Measurements from ENCODE around the gene RAB44.

RAB44 gene

GRCh38 chr6:36756786-36757185 lies 59.2 kb downstream of the RAB44 start:
- Histone ChIP-seq H3K4ac (ENCODE audit: low read depth in 1 of 2, low read length in 2 of 2) (no peak overlapping the region), H3K23ac (ENCODE audit: low read length in 2 of 2) (no peak overlapping the region), H2BK12ac (ENCODE audit: low read length in 2 of 2) (no peak overlapping the region), H3K27me3 (ENCODE audit: control insufficient read depth in 1 of 2, insufficient read depth in 1 of 2, low read length in 2 of 2) (peaks cover 7 to 15% of the 10 kb centered on the region in 2 experiments), H3K9me3 (ENCODE audit: control insufficient read depth, low read length) (no peaks in the 10 kb centered on the region), H3K18ac (ENCODE audit: low read depth in 1 of 2, low read length in 2 of 2) (no peak overlapping the region), H2BK5ac (ENCODE audit: low read depth, low read length, poor library complexity, severe bottlenecking) (no peak overlapping the region), H3K14ac (ENCODE audit: low read length in 2 of 2) (no peak overlapping the region), H3K79me1 (replicated peaks; ENCODE audit: low read length, poor library complexity, severe bottlenecking) (no peaks in the 10 kb centered on the region), H4K8ac (ENCODE audit: low read length) (no peak overlapping the region), H2AFZ (ENCODE audit: low read depth, low read length) (no peak overlapping the region), H4K91ac (ENCODE audit: low read length) (no peak overlapping the region), H3K4me2 (ENCODE audit: low read length, poor library complexity, severe bottlenecking) (no peak overlapping the region), H2BK15ac (ENCODE audit: low read depth, poor library complexity, severe bottlenecking) (no peak overlapping the region), H3K9ac (ENCODE audit: low read length) (no peak overlapping the region), H3K4me1 (ENCODE audit: control insufficient read depth, insufficient read depth, low read depth, low read length) (peaks cover 8% of the 10 kb centered on the region), H2AK5ac (ENCODE audit: low read length, severe bottlenecking) (no peak overlapping the region), H3K4me3 (ENCODE audit: insufficient read depth in 1 of 2, low read depth in 1 of 2, low read length in 2 of 2) (no peak overlapping the region), H3K27ac (ENCODE audit: low read length, poor library complexity, severe bottlenecking) (no peak overlapping the region), H2BK120ac (ENCODE audit: low read depth, low read length) (no peak overlapping the region), H3K36me3 (ENCODE audit: control insufficient read depth in 1 of 2, insufficient read depth in 2 of 2, low read depth in 1 of 2, low read length in 2 of 2) (no peaks in the 10 kb centered on the region)
- 90% methylated on average over 7 of the region's 8 CpGs for WGBS
- DNase-seq: no peak

GRCh38 chr6:36757206-36757605 lies 59.6 kb downstream of the RAB44 start:
- Histone ChIP-seq H2BK120ac (ENCODE audit: low read depth, low read length) (no peak overlapping the region), H3K9ac (ENCODE audit: low read length) (no peak overlapping the region), H3K27me3 (ENCODE audit: control insufficient read depth in 1 of 2, insufficient read depth in 1 of 2, low read length in 2 of 2) (peaks cover 9 to 16% of the 10 kb centered on the region in 2 experiments), H2BK5ac (ENCODE audit: low read depth, low read length, poor library complexity, severe bottlenecking) (no peak overlapping the region), H3K14ac (ENCODE audit: low read length in 2 of 2) (no peak overlapping the region), H3K27ac (ENCODE audit: low read length, poor library complexity, severe bottlenecking) (no peak overlapping the region), H2BK12ac (ENCODE audit: low read length in 2 of 2) (no peak overlapping the region), H3K18ac (ENCODE audit: low read depth in 1 of 2, low read length in 2 of 2) (no peak overlapping the region), H3K4me1 (ENCODE audit: control insufficient read depth, insufficient read depth, low read depth, low read length) (peaks cover 6% of the 10 kb centered on the region), H4K91ac (ENCODE audit: low read length) (no peak overlapping the region), H3K9me3 (ENCODE audit: control insufficient read depth, low read length) (no peaks in the 10 kb centered on the region), H3K4me3 (ENCODE audit: insufficient read depth in 1 of 2, low read depth in 1 of 2, low read length in 2 of 2) (no peak overlapping the region), H3K79me1 (replicated peaks; ENCODE audit: low read length, poor library complexity, severe bottlenecking) (no peaks in the 10 kb centered on the region), H2AFZ (ENCODE audit: low read depth, low read length) (no peak overlapping the region), H2BK15ac (ENCODE audit: low read depth, poor library complexity, severe bottlenecking) (no peak overlapping the region), H2AK5ac (ENCODE audit: low read length, severe bottlenecking) (no peak overlapping the region), H3K36me3 (ENCODE audit: control insufficient read depth in 1 of 2, insufficient read depth in 2 of 2, low read depth in 1 of 2, low read length in 2 of 2) (no peaks in the 10 kb centered on the region), H3K4ac (ENCODE audit: low read depth in 1 of 2, low read length in 2 of 2) (no peak overlapping the region), H4K8ac (ENCODE audit: low read length) (no peak overlapping the region), H3K4me2 (ENCODE audit: low read length, poor library complexity, severe bottlenecking) (no peak overlapping the region), H3K23ac (ENCODE audit: low read length in 2 of 2) (no peak overlapping the region)
- no peak for DNase-seq
- WGBS: 71% methylated on average over 4 of the region's 4 CpGs

GRCh38 chr6:36757943-36758508 lies 60.4 kb downstream of the RAB44 start:
- Histone ChIP-seq H3K18ac (ENCODE audit: low read depth in 1 of 2, low read length in 2 of 2) (no peak overlapping the region), H3K4me3 (ENCODE audit: insufficient read depth in 1 of 2, low read depth in 1 of 2, low read length in 2 of 2) (no peak overlapping the region), H2BK12ac (ENCODE audit: low read length in 2 of 2) (no peak overlapping the region), H3K9me3 (ENCODE audit: control insufficient read depth, low read length) (no peaks in the 10 kb centered on the region), H3K4me1 (ENCODE audit: control insufficient read depth, insufficient read depth, low read depth, low read length) (peaks cover under 1% of the 10 kb centered on the region), H2AK5ac (ENCODE audit: low read length, severe bottlenecking) (no peak overlapping the region), H3K23ac (ENCODE audit: low read length in 2 of 2) (no peak overlapping the region), H3K79me1 (replicated peaks; ENCODE audit: low read length, poor library complexity, severe bottlenecking) (no peaks in the 10 kb centered on the region), H2BK5ac (ENCODE audit: low read depth, low read length, poor library complexity, severe bottlenecking) (no peak overlapping the region), H3K27ac (ENCODE audit: low read length, poor library complexity, severe bottlenecking) (no peak overlapping the region), H3K14ac (ENCODE audit: low read length in 2 of 2) (no peak overlapping the region), H3K36me3 (ENCODE audit: control insufficient read depth in 1 of 2, insufficient read depth in 2 of 2, low read depth in 1 of 2, low read length in 2 of 2) (no peaks in the 10 kb centered on the region), H3K9ac (ENCODE audit: low read length) (no peak overlapping the region), H2BK15ac (ENCODE audit: low read depth, poor library complexity, severe bottlenecking) (no peak overlapping the region), H2AFZ (ENCODE audit: low read depth, low read length) (no peak overlapping the region), H4K91ac (ENCODE audit: low read length) (no peak overlapping the region), H2BK120ac (ENCODE audit: low read depth, low read length) (no peak overlapping the region), H3K4me2 (ENCODE audit: low read length, poor library complexity, severe bottlenecking) (no peak overlapping the region), H3K27me3 (ENCODE audit: control insufficient read depth in 1 of 2, insufficient read depth in 1 of 2, low read length in 2 of 2) (peaks cover 12 to 24% of the 10 kb centered on the region in 2 experiments), H4K8ac (ENCODE audit: low read length) (no peak overlapping the region), H3K4ac (ENCODE audit: low read depth in 1 of 2, low read length in 2 of 2) (no peak overlapping the region)
- DNase-seq: no peak
- 74% methylated on average over 6 of the region's 6 CpGs for WGBS

- 61% methylated on average over 14 of the region's 15 CpGs for WGBS
- Histone ChIP-seq H3K9ac (ENCODE audit: low read length) (no peak overlapping the region), H3K4me1 (ENCODE audit: control insufficient read depth, insufficient read depth, low read depth, low read length) (no peaks in the 10 kb centered on the region), H3K18ac (ENCODE audit: low read depth in 1 of 2, low read length in 2 of 2) (no peak overlapping the region), H2BK5ac (ENCODE audit: low read depth, low read length, poor library complexity, severe bottlenecking) (no peak overlapping the region), H3K36me3 (ENCODE audit: control insufficient read depth in 1 of 2, insufficient read depth in 2 of 2, low read depth in 1 of 2, low read length in 2 of 2) (no peaks in the 10 kb centered on the region), H3K27me3 (ENCODE audit: control insufficient read depth in 1 of 2, insufficient read depth in 1 of 2, low read length in 2 of 2) (peaks cover 12 to 25% of the 10 kb centered on the region in 2 experiments), H2BK15ac (ENCODE audit: low read depth, poor library complexity, severe bottlenecking) (no peak overlapping the region), H2BK12ac (ENCODE audit: low read length in 2 of 2) (no peak overlapping the region), H4K8ac (ENCODE audit: low read length) (no peak overlapping the region), H3K4me2 (ENCODE audit: low read length, poor library complexity, severe bottlenecking) (no peak overlapping the region), H3K79me1 (replicated peaks; ENCODE audit: low read length, poor library complexity, severe bottlenecking) (no peaks in the 10 kb centered on the region), H3K4me3 (ENCODE audit: insufficient read depth in 1 of 2, low read depth in 1 of 2, low read length in 2 of 2) (no peak overlapping the region), H3K23ac (ENCODE audit: low read length in 2 of 2) (no peak overlapping the region), H2AK5ac (ENCODE audit: low read length, severe bottlenecking) (no peak overlapping the region), H2AFZ (ENCODE audit: low read depth, low read length) (no peak overlapping the region), H2BK120ac (ENCODE audit: low read depth, low read length) (no peak overlapping the region), H3K27ac (ENCODE audit: low read length, poor library complexity, severe bottlenecking) (no peak overlapping the region), H3K14ac (ENCODE audit: low read length in 2 of 2) (no peak overlapping the region), H4K91ac (ENCODE audit: low read length) (no peak overlapping the region), H3K9me3 (ENCODE audit: control insufficient read depth, low read length) (no peaks in the 10 kb centered on the region), H3K4ac (ENCODE audit: low read depth in 1 of 2, low read length in 2 of 2) (no peak overlapping the region)
- DNase-seq: no peak
These were observed 61.0 kb downstream of the RAB44 start for GRCh38 chr6:36758516-36759147.

Data from mesenchymal stem cell (in vitro differentiated cells and primary cell).